CD4-positive, CD25-positive, alpha-beta regulatory T cell (primary cell): ENCODE data around the gene ATAD3A. TPM values are rescaled to one million over a fixed set of nuclear protein-coding genes. Genes with fewer than 3 reads are reported as not detected.
"Not testable (repeated sequence)": the region's sequence is repeated elsewhere in the genome, so short reads cannot be mapped to it uniquely, and the experiment has no call there.

Experiments
- ATAC-seq, 2 donors: fragments of 150-1000 bp; cut with Tn5 transposase; one replicate each; pipeline ENCODE4 v1.10.0; 2021; ENCODE audit warnings: low read depth in 2 of 2, moderate number of reproducible peaks in 2 of 2, moderate library complexity in 1 of 2
- DNase-seq, 3 donors: peaks; one replicate each; pipeline versions ENCODE4 v3.0.0 to v3.0.0-alpha.2; 2012 to 2022; ENCODE audit warnings: mixed read lengths in 1 of 3
- H3K27ac ChIP-seq: one replicate; pipeline ENCODE4 v1.7.0; 2013; ENCODE audit warnings: mild to moderate bottlenecking, low read length; ENCODE audit not compliant: insufficient read depth, poor library complexity, severe bottlenecking
- H3K27me3 ChIP-seq: one replicate; pipeline ENCODE4 v1.7.0; 2013; ENCODE audit warnings: low read length; ENCODE audit not compliant: control insufficient read depth, insufficient read depth
- H3K36me3 ChIP-seq: one replicate; pipeline ENCODE4 v1.7.0; 2013; ENCODE audit warnings: mild to moderate bottlenecking, low read length, moderate library complexity; ENCODE audit not compliant: control insufficient read depth, insufficient read depth
- H3K4me1 ChIP-seq: 2 replicates; pipeline ENCODE4 v1.7.0; 2013; ENCODE audit warnings: mild to moderate bottlenecking, low read length; ENCODE audit not compliant: insufficient read depth, control insufficient read depth, poor library complexity, severe bottlenecking
- H3K4me3 ChIP-seq: one replicate; pipeline ENCODE4 v1.7.0; 2013; ENCODE audit warnings: low read depth, mild to moderate bottlenecking, low read length, moderate library complexity
- H3K9me3 ChIP-seq, 2 experiments: 1 replicate in 1 of 2; 2 replicates in 1 of 2; pipeline ENCODE4 v1.7.0; 2013; ENCODE audit warnings: low read length in 2 of 2, mild to moderate bottlenecking in 1 of 2, moderate library complexity in 1 of 2; ENCODE audit not compliant: control insufficient read depth in 2 of 2
- H3K27ac Mint-ChIP-seq, 3 donors: one replicate each; pipeline ENCODE4 v1.8.0; 2020 to 2022; ENCODE audit warnings: mild to moderate bottlenecking in 3 of 3, mixed read lengths in 3 of 3, moderate library complexity in 2 of 3
- H3K27me3 Mint-ChIP-seq: one replicate; pipeline ENCODE4 v1.8.0; 2022; ENCODE audit warnings: mild to moderate bottlenecking, mixed read lengths
- H3K36me3 Mint-ChIP-seq: one replicate; pipeline ENCODE4 v1.8.0; 2020; ENCODE audit warnings: mixed read lengths
- H3K4me1 Mint-ChIP-seq, 4 donors: one replicate each; pipeline ENCODE4 v1.8.0; 2020 to 2022; ENCODE audit warnings: mixed read lengths in 4 of 4, mild to moderate bottlenecking in 1 of 4
- H3K4me3 Mint-ChIP-seq, 4 donors: one replicate each; pipeline ENCODE4 v1.8.0; 2020 to 2022; ENCODE audit warnings: mild to moderate bottlenecking in 4 of 4, mixed read lengths in 4 of 4, moderate library complexity in 3 of 4
- H3K9me3 Mint-ChIP-seq, 7 donors: one replicate each; pipeline ENCODE4 v1.8.0; 2020 to 2022; ENCODE audit warnings: mixed read lengths in 7 of 7, mild to moderate bottlenecking in 3 of 7, moderate library complexity in 2 of 7
- polyA plus RNA-seq, 4 donors: library from polyadenylated mRNA; unstranded; fragments of 300-500 nt; fragmentation: Illumina TruSeq; gene quantifications; one replicate each; pipeline ENCODE4 v1.2.3, GENCODE V29; 2021
- total RNA-seq: library from RNA; stranded (reverse); gene quantifications from one replicate; pipeline ENCODE4 v1.2.3, GENCODE V29; 2022

The ATAD3A gene
- total and polyA plus RNA-seq, 5 donors from 2014 or later = 6.2 to 20.0 (median 7.5) TPM

DNA sequence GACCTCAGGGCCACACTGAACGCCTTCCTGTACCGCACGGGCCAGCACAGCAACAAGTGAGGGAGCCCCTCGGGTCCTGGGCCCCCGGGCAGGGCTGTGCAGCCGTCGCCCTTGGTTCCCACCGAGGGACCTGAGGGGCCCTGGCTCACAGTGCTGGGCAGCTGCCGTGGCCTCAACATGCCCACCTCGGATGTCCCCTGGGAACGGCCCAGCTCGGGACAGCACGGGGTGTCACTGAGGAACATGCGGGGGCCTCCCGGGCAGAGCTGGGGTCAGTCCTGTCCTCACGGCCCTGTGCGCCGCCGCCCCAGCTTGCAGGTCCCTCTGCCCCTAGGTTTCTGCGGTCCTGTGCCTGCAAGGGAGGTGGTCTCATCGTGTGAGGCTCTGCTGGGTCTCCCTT, 14.5 kb downstream of the ATAD3A start:
- not testable (repeated sequence) for H3K27me3 Mint-ChIP-seq, DNase-seq, H3K9me3 ChIP-seq, H3K27me3 ChIP-seq, H3K36me3 ChIP-seq, H3K27ac ChIP-seq, H3K4me1 Mint-ChIP-seq, H3K4me3 Mint-ChIP-seq, H3K4me3 ChIP-seq, H3K36me3 Mint-ChIP-seq, H3K27ac Mint-ChIP-seq, H3K4me1 ChIP-seq, ATAC-seq, H3K9me3 Mint-ChIP-seq

DNA sequence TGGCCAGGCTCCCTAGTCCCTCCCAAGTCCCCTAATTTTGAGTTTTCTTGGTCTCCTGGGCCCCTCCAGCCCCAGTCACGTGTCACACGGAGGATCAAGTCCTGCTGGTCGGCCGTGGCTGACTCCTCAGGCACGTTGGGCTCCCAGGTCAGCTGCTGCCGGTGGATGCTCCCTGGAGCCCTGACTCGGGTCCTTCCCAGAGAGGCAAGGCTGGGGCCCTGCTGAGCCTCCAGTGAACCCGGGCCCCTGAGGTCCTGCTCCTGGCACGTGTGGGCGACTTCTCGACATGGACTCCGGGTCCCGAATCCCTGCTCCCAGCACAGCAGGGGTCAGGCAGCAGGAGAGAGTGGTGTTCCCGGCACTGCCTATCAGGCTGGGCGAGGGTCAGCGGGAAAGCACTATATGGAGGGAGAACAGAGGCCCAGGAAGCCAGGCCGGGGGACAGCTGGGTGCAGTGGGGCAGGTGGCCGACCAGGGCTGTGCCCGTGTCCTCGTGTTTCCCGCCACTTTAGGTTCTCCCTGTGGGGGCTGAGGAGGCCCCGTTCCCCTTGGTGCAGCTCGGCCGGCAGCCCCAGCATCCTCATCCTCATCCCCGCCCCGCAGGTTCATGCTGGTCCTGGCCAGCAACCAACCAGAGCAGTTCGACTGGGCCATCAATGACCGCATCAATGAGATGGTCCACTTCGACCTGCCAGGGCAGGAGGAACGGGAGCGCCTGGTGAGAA, 15.3 kb downstream of the ATAD3A start:
- H3K27me3 Mint-ChIP-seq = no peaks in the 10 kb centered on the region
- H3K4me1 Mint-ChIP-seq = no peaks in the 10 kb centered on the region
- Histone ChIP-seq H3K4me1 (no peaks in the 10 kb centered on the region), H3K27ac (no peak overlapping the region), H3K9me3 (peaks cover 0 to 4% of the 10 kb centered on the region in 2 experiments), H3K4me3 (no peak overlapping the region), H3K27me3 (no peaks in the 10 kb centered on the region), H3K36me3 (peaks cover 10% of the 10 kb centered on the region)
- H3K9me3 Mint-ChIP-seq = peaks cover 0 to 8% (median 0%) of the 10 kb centered on the region in 7 donors
- H3K4me3 Mint-ChIP-seq = no peak overlapping the region
- peaks cover 8% of the 10 kb centered on the region for H3K36me3 Mint-ChIP-seq
- ATAC-seq = no peak
- no peak overlapping the region for H3K27ac Mint-ChIP-seq
- DNase-seq = no peak

DNA sequence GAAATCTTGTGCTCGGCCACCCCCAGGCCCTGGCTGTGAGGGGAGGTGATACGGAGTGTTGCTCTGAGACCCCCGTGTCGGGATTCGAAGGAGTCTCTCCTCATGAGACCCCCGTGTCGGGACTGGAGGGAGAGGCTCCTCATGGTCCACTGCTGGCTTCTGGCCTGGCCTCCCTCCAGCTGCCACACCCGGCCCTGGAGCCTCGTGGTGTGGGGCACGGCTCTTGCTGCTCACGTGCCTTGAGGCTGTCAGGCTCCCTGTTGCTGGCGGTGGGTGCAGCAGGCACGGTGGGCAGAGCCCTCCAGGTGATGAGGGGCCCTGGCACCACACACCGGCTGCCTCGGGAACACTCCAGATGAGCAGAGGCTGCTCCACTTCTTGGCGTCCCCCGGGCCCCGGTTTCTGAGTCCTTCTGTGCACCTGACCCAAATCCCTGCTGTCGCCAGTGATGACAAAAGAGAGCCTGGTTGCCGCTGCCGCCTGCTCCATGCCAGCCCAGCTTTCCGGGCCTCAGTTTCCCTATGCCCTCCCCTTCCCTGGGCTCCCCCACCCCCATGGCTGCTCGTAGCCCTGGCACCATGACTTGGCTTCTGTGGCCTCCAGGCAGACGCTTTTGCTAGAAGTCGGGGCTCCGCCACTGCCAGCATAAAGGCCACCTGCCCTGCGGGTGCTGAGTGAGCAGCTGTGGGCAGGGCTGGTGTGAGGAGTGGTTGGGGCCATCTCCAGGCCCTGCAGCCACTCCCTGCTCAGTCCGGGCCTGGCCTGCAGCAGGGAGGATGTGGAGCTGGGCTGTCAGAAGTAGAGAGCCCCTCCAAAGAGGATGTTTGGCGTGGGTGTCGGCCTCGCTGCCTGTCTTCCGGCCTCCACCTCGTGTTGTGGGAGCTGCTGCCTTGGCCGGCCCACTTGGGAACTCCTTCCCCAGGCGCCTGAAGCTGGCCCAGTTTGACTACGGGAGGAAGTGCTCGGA, 16.6 kb downstream of the ATAD3A start:
- Mint-ChIP-seq H3K9me3 (peaks cover 0 to 8% (median 0%) of the 10 kb centered on the region in 7 donors), H3K27me3 (no peaks in the 10 kb centered on the region), H3K4me1 (no peaks in the 10 kb centered on the region), H3K4me3 (no peak overlapping the region), H3K27ac (no peak overlapping the region), H3K36me3 (peaks cover 8% of the 10 kb centered on the region)
- Histone ChIP-seq H3K4me3 (no peak overlapping the region), H3K4me1 (no peaks in the 10 kb centered on the region), H3K27ac (no peak overlapping the region), H3K9me3 (peaks cover 0 to 4% of the 10 kb centered on the region in 2 experiments), H3K27me3 (no peaks in the 10 kb centered on the region), H3K36me3 (peaks cover 10% of the 10 kb centered on the region)
- DNase-seq = no peak
- no peak for ATAC-seq

DNA sequence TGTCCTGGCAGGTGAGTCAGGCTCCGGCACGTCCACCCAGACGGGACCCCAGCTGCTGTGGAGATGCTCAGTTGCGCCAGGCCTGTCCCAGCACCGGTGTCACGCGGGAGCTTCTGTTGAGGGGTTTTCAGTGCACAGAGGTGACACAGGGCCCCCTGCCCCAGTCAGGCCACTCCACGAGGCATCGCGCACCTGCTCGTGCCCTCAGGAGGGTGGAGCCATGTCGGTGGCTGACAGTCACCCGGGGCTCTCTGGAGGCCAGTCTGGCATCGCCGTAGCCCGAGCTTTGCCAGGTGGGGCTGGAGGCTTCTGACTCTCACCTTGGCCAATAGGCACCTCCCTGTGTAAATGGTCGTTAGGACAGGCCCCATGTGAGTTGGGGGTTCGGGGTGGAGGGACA, 17.4 kb downstream of the ATAD3A start:
- DNase-seq = no peak
- peaks cover 10% of the 10 kb centered on the region for H3K36me3 ChIP-seq
- H3K27ac Mint-ChIP-seq = no peak overlapping the region
- H3K9me3 ChIP-seq = peaks cover 0 to 4% of the 10 kb centered on the region in 2 experiments
- no peak overlapping the region for H3K4me3 ChIP-seq
- H3K4me3 Mint-ChIP-seq = no peak overlapping the region
- H3K4me1 ChIP-seq = no peaks in the 10 kb centered on the region
- H3K27me3 ChIP-seq = no peaks in the 10 kb centered on the region
- H3K27ac ChIP-seq = no peak overlapping the region
- no peaks in the 10 kb centered on the region for H3K4me1 Mint-ChIP-seq
- no peak for ATAC-seq
- peaks cover 0 to 8% (median 0%) of the 10 kb centered on the region in 7 donors for H3K9me3 Mint-ChIP-seq
- no peaks in the 10 kb centered on the region for H3K27me3 Mint-ChIP-seq
- peaks cover 8% of the 10 kb centered on the region for H3K36me3 Mint-ChIP-seq

DNA sequence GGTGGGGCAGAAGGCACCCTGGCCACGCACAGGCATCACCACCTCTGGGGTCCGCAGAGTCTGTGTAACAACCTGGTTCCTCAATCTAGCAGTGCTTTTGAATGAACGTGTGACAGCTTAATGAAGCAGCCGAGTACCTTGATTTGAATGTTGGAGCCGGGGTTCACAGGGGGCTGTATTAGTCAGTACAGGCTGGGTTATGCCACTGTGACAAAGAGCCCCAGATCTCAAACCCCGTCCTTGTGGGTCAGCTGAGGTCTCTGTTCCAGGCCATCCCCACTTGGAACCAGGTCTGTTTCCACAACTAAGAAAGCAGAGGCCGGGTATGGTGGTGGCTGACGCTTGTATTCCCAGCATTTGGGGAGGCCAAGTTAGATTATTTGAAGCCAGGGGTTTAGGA, 18.0 kb downstream of the ATAD3A start:
- Mint-ChIP-seq H3K9me3 (peaks cover 0 to 8% (median 0%) of the 10 kb centered on the region in 7 donors), H3K27me3 (no peaks in the 10 kb centered on the region), H3K36me3 (peaks cover 8% of the 10 kb centered on the region), H3K4me3 (no peak overlapping the region), H3K4me1 (no peaks in the 10 kb centered on the region), H3K27ac (no peak overlapping the region)
- DNase-seq (no peak), ATAC-seq (no peak)
- Histone ChIP-seq H3K27me3 (no peaks in the 10 kb centered on the region), H3K4me1 (no peaks in the 10 kb centered on the region), H3K36me3 (peaks cover 10% of the 10 kb centered on the region), H3K27ac (no peak overlapping the region), H3K4me3 (no peak overlapping the region), H3K9me3 (peaks cover 0 to 4% of the 10 kb centered on the region in 2 experiments)

DNA sequence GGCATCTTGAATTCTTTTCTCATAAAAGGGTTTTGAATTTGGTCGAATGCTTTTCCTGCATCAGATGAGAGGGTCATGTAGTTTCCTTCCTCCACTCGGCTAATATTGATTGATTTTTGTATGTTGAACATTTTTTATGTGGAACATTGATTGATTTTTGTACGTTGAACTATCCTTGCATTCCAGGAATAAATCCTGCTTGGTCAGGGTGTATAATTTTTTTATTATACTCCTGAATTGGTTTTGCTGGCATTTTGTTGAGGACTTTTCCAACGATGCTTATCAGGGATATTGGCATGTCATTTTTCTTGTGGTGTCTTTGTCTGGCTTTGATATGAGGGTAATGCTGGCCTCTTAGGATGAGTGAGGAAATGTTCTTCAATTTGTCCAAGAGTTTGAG, 20.0 kb downstream of the ATAD3A start:
- Mint-ChIP-seq H3K27me3 (no peaks in the 10 kb centered on the region), H3K4me1 (no peaks in the 10 kb centered on the region), H3K36me3 (peaks cover 8% of the 10 kb centered on the region), H3K27ac (no peak overlapping the region), H3K9me3 (peaks cover 0 to 8% (median 0%) of the 10 kb centered on the region in 7 donors), H3K4me3 (no peak overlapping the region)
- Histone ChIP-seq H3K36me3 (peaks cover 6% of the 10 kb centered on the region), H3K27ac (no peak overlapping the region), H3K4me3 (no peak overlapping the region), H3K4me1 (no peaks in the 10 kb centered on the region), H3K9me3 (peaks cover 0 to 4% of the 10 kb centered on the region in 2 experiments), H3K27me3 (no peaks in the 10 kb centered on the region)
- no peak for DNase-seq
- ATAC-seq = no peak

DNA sequence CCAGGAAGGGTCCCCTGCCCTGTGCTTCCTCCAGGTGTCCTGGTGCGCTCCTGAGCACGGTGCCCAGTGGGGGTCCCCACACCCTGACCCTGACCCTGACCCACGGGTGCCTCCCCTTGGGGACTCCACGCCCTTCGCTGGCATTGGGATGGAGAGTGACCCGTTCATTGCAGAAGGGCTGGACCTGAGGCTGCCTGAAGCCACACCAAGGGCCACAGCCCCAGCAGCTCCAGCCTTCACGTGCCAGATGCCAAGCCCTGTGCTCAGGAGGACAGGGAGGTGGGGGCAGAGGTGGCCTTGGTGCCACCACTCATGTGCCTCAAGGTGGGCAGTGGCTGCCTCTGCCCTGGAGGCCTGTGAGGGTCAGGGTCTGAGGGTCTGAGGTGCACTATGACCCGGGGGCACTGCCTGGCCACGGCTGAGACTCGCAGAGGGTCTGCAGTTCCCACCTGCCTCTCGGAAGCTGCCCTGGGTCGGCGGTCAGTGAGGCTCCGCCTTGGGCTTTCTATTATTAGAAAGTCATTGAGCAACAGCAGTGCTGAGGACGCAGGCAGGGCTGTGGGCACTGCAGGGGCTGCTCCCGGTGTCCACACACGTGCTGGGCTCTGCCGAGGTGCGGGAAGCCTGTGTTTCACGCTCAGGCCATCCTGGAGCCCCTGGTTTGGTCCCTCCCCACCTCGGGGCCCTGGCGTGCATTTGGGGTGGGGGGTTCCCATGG, 21.4 kb downstream of the ATAD3A start:
- not testable (repeated sequence) for H3K27ac ChIP-seq, H3K27me3 ChIP-seq, H3K36me3 ChIP-seq, H3K36me3 Mint-ChIP-seq, H3K9me3 Mint-ChIP-seq, H3K4me1 ChIP-seq, DNase-seq, H3K9me3 ChIP-seq, H3K27me3 Mint-ChIP-seq, ATAC-seq, H3K4me3 Mint-ChIP-seq, H3K27ac Mint-ChIP-seq, H3K4me1 Mint-ChIP-seq, H3K4me3 ChIP-seq
